GM18511 (cell line): ENCODE results near the gene HBEGF.
A peak's percentile ranks its signal among the peaks of the same experiment; 100 is the strongest.

Source experiments
- ATAC-seq: cut with Tn5 transposase; IDR thresholded peaks from one replicate; pipeline ENCODE4 v1.9.1; 2021; ENCODE audit warnings: mild to moderate bottlenecking, moderate library complexity; ENCODE audit not compliant: unreplicated experiment

The HBEGF gene

DNA sequence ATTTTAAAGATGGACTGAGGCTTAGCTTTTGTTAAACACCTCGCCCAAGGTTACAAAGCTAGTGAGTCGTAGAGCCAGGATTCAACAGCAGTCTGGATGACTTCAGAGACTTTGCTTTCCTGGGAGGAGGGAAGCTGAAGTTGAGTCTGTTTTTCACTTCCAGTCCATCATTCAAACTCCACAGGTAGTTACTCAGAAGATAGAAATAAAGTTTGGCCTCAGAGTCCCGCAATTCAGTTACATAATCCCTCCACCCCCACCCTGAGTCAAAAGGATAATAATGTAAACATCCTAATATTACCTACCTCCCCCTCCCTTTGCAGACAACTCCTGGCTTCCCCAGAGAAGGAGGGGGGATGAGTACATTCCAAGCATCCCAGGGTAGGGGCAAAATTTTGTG, 8.1 kb downstream of the HBEGF start:
- no peak for ATAC-seq

DNA sequence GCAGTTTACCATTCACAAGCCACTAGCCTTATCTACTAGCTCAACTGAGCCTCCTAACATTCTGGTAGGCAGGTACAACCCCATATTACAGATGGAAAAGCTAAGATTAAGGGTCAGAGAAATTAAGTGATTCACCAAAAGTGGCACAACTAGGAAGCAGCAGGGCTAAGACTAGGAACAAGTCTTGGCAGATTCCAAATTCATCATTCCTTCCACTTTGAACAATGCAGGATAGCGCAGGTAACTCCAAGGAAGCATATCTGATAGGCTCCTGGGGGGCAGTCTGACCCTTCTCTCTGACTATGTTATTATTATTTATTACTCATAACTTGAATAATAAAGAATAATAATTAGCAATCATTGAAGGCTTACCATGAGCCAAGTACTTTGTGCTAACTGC, 8.5 kb downstream of the HBEGF start:
- no peak for ATAC-seq

DNA sequence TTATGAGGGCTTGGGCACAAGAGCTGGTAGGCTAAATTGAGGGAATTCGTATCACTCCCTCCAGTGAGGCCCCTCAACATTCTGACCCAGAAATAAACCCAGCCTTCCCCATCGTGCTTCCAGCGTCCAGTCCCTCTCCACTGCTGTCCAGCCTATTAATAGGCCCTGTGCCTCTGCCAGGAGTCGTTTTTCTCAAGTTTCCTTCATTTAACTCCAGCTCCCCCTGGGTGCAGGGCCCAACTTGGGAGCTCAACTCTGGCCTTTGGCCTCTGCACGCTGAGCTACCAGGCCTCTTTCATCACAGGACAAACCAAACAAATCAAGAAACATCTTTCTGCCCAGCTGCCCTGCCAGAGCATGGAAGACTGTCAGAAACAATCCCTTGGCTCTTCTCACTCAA, 10.0 kb downstream of the HBEGF start:
- no peak for ATAC-seq

DNA sequence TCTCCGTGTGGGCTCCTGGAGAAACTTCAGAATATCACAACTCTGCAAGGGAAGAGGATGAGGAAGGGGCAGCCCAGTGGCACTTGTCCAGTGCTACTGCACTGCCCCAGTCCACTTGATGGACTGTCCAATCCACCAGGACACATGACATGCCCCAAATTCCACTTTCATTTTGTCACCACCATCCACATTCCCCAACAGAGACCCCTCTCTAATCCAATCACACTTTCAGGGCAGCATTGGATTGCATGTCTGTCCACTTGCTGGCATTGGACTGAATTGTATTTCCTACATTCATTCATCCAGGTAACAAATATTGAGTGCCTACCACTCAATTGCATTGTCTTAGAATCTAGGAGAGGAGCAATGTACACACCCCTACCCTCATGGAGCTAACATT, 14.8 kb downstream of the HBEGF start:
- ATAC-seq = no peak

DNA sequence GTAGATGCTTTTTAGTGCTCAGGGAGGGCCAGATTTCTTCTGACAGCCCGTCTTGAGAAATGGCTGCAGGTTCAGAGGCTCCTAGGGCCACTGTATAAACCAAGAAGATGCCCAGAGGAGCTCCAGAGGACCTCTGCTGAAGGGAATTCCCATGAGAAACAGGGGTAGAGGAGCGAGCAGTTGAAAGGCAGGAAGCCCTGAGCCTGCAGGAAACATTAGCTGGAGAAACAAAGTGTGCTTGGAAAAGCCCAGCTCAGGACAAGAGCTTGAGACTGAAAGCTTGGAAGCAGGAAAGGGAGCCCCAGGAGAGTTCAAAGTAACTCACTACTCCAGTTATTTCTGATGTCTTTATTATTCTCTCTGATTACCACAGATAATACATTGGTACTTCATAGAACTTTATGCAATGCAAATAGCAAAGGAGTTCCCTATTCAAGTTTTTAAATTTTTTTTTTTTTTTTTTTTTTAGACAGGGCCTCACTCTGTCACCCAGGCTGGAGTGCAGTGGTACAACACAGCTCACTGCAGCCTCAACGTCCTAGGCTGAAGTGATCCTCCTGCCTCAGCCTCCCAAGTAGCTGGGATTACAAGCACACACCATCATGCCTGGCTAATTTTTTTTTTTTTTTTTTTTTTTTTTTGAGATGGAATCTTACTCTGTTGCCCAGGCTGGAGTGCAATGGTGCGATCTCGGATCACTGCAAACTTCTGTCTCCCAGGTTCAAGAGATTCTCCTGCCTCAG, 16.5 kb downstream of the HBEGF start:
- no peak for ATAC-seq

DNA sequence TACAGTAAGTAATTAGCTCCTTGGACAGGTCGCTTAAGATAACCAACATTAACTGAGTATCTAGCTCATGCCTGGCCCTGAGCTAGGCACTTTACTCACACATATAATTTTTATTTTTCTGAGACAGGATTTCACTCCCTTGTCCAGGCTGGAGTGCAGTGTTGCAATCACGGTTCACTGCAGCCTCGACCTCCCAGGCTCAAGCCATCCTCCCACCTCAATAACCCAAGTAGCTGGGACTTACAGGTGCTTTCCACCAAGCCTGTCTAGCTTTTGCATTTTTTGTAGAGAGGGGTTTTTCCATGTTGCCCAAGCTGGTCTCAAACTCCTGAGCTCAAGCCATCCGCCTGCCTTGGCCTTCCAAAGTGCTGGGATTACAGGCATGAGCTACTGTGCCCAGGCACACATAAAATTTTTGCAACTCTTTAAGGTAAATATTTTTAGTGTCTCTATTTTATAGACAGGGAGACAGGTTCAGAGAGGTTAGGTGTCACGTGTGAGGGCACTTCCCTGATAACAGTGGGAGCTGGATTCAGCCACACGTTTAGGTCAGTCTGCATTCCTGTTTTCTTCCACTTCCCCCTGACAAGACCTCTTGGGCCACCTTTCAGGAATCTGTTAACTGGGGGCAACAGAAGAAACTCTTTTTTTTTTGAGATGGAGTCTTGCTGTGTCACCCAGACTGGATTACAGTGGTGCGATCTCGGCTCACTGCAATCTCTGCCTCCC, 18.2 kb downstream of the HBEGF start:
- no peak for ATAC-seq

DNA sequence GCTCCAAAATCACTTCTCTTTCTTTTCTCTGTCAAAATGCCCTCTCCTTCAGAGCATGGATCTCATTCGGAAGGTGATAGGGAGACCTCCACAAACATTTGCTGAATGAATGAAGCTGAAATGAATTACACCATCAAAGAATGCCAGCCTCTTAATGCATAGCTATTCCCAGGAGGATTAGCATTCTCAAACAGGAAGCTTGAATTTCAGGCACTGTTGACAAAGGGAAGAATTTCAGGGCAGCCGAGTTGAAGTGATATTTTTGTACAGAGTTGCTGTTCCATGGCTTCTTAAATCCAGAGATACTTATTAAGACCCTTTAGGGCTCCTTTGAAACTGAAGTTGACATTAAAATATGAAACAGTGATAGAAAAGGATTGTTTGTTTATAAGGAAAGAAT, 18.8 kb downstream of the HBEGF start:
- ATAC-seq = no peak

DNA sequence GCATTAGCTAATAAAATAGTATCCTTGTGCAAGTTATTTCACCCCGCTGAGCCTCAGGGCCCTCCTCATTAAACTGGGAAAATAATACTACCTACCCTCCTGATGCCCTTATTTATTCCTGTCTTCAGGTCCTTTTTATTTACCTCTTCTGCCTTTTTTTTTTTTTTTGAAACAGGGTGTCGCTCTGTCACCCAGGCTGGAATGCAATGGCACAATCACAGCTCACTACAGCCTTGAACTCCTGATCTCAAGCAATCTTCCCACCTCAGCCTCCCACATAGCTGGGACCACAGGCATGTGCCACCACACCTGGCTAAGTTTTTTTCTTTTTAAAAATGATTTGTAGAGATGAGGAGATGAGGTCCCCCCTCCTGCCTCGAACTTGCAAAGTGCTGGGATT, 20.9 kb downstream of the HBEGF start:
- no peak for ATAC-seq

DNA sequence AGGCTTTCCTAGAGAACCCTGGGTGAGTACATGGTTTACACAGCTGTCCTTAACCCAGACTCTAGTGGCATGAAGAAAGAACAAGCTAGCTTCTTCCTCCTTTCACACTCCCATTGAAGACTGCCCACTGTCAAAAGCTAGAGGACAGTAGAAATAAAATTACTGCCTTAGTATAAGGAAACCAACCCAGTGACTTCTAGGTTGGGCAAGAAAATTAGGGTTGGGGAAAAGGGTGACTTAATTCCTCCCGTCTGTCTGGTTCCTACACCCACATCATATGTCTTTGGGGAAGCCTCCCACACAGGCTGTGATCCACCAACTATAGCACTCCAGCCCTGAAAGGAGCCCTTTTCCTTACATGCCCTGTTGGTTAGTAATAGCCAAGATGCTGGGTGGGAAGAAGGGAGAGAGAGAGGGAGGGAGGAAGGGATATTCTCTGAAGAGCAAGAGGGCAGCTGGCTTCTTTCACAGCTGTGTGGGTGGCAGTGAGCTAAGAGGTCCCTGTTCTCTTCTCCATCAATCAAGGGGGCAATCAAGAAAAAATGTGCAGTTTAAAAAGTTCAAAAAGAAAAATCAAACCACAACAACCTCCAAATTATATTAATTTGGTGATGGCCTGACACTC, 21.7 kb downstream of the HBEGF start:
- ATAC-seq = no peak

DNA sequence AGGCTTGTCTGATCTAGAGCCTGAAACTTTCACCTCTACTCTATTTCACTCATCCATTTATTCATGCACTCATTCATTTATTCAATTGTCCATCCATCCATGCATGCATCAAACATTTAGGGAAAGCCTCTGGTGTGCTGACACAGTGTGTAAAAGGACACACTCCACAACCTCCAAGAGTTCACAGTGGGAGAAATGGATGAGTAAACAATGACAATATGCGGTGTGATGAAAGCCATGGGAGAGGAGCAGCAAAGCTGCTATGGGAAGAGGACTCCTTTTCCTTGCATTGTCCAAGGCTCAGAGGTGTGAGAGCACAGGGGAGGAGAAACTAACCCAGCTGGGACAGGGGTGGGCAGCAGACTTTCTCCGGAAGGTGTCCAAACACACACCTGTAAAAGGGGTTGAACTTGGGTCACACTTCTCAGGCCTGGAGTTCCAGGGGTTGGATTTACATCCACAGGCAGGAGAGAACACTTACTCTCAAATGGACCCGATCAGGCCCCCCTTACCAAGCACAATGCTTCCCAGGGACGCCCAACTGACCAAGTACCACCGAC, 22.3 kb downstream of the HBEGF start:
- no peak for ATAC-seq

DNA sequence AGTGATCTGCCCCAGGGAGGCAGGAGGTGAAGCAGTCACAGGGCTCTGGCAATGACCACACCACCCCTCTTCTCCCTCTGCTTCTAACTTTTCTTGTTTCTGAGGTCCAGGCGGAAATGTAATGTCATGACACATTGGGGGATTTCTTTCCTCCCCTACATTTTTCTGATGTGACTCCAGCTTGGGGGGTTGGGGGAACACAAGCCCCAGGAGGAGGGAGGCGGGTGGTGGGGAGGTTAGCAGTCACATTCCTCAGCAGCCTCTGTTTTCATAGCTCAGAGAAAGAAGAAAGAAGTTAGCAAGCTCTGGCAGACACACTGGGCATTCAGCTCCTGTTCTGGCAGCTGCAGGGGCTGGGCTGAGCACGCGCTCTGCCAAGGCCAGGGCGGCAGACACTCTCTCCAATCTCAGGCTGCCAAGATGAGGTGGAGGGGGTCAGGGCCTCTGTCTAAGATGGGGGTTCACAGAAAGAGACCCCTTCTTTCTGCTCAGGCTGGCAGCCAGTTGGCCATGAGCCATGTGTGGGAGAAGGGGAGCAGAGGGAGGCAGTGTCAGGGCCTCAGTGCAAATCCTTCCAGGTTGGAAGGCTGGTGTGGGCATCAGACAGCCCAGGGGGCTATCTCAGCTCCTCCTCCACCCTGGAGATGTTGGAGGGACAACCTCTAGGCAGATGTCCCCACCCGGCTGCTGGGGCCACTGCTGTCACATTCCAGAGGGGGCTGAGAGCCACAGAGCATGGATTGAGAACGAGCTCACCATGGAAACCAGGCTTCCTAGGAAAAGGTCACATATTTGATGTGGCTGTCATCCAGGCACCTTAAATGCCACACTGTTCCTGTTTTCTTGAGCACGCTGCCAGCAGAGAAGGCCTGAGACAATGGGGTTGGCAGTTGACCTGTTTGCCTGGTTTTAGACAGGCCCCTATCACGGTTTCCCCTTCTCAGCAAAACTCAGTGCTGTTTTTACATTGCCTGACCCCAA, 23.4 kb downstream of the HBEGF start:
- ATAC-seq = no peak

DNA sequence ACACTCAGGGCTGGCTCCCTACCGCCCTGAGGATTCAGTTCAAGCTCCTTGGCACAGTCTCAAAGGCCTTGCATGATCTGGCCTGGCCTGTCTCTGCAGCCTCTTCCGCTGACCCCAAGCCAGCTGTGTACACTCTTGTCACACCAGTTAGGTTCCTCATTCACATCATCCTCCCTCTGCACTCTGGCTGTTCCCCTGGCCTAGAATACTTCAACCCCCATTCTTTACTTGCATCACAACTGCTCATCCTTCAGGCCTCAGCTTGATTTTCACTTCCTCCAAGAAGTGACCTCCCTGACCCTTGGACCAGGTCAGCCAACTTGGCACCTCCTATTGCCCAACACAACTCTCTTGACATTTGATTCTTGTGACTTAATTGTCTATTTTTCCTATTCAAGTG, 24.6 kb downstream of the HBEGF start:
- ATAC-seq = peak; percentile 76

DNA sequence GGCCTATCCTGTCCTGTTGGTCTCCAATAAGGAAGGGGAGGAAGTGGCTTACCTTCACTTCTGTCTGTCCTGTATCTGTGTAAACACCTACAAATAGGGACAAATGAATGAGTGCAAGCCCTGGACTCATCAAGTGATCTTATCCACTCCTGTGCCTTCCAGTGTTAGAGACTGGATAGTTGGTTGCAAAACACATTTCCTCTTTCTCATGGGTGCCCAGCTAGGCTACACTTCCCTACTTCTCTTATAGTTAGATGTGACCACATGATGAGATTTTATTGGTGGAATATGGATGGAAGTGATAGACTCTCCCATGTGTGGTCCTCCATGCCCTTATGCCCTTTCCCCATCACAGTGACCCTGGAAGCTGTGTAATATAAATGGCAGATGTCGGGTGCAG, 26.6 kb downstream of the HBEGF start:
- no peak for ATAC-seq

DNA sequence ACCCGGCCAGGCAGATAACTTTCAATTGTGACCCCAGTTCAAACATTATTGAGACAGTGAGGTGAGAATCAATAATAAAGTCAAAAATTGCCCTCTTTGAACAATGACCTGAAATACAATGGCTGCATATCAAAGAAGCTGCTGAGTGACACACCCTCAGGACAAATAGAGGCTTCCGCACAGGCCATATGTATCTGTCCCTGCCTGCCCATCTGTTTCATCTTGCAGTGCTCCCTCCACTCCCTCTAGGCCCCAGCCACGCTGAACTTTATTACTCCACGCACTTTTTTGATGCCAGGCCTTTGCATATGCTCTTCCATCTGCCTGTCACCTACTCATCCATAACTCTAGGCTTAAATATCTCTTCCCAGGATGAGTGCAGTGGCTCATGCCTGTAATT, 27.6 kb downstream of the HBEGF start:
- no peak for ATAC-seq

DNA sequence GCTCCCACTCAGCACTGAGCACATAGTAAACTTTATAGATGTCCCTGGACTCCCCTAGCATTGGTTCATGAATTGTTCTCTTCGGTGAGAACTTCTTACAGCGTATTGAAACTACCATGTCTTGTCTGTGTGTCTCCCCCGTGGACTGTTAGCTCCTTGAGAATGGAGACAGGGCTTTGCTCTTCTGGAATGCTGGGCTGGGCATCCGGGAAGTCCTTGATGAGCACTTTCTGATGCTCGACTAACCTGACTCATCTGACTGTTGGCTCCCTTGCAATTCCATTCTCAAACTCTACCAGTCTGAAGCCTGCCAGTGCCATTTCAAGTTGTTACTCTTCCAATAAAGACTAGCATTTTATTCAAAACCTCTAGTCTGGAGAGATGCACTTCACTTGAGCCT, 28.5 kb downstream of the HBEGF start:
- ATAC-seq = no peak

DNA sequence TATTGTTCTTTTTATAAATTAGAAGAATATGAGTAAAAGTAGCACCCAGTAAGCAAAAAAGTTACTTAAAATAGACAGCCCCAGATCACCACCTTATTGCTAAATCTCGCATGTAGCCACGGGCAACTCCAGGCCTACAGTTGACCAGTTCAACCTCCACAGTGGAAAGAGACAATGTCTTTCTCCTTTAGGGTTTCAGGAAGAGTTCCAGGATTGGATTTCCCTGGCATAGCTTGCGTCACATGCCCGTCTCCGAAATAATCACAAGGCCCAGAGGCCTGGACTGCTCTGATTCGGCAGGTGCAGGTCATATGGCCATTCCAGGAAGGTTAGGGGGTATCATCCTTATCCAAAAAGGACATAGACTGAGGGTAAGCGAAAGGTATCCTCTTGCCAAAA, 33.6 kb downstream of the HBEGF start:
- ATAC-seq = no peak

DNA sequence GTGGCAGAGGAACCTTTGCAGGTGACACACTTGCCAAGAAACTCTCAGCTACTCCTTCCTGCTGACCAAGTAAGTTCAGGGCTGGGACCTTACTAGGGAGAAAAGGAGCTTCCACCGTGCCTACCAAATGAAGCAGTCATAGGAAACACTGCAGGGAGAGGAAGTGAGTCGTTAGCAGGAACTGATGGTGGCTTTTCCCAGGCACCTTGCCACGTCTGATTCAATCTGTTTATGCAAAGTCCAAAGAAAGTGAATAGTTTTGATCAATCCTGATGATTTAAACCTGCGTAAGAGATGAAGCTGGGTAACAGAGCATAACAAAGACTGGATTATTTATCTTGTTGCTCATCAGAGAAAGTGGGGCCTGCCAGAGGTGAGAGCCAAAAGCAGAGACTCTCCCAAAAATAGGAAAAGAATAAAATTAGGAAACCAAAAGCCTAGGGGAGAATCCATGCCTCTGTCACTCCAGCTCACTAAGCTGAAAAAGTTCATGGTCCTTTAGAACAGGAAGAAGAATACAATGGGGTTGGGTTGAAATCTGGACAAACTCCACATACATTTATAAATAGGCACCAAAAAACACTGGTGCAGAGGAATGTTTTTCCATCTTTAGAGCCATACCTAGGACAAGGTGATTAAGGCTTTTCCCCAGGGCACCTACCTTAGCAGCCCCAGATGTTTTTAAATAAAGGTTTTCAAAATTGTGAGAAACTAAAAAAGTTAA, 34.2 kb downstream of the HBEGF start:
- no peak for ATAC-seq

DNA sequence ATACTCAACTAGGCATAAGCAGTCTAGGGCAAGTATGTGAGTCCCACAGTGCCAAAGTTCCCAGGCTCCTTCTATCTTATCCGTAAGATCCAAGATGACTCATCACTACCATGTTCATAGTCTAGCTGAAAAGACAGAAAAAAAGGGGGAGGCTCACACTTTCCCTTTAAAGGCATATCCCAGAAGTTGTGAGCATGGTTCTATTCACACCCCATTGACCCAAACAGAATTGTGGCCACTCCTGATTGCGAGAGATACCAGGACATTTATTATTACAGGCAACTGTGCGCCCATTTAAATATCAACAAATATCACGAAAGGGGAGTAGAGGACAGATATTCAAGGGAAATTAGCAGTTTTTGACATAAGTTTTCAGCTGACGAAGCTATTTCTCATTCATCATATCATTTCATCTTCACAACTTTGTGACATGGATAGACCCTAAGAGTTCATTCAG, 35.4 kb downstream of the HBEGF start:
- no peak for ATAC-seq

DNA sequence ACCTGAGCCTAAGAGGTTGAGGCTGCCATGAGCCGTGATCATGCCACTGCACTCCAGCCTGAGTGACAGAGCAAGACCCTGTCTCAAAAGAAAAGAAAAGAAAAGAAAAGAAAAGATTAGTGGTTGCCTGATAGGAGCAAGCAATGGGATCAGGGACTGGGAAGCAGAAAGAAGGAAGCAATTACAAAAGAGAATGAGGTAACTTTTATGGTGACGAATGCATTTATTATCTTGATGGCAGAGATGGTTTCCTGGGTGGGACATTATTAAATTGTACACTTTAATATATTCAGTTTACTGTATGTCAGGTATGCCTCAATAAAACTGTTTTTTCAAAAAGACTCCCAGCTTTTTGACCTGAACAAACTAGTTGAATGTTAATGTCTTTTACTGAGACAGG, 36.0 kb downstream of the HBEGF start:
- ATAC-seq = no peak

DNA sequence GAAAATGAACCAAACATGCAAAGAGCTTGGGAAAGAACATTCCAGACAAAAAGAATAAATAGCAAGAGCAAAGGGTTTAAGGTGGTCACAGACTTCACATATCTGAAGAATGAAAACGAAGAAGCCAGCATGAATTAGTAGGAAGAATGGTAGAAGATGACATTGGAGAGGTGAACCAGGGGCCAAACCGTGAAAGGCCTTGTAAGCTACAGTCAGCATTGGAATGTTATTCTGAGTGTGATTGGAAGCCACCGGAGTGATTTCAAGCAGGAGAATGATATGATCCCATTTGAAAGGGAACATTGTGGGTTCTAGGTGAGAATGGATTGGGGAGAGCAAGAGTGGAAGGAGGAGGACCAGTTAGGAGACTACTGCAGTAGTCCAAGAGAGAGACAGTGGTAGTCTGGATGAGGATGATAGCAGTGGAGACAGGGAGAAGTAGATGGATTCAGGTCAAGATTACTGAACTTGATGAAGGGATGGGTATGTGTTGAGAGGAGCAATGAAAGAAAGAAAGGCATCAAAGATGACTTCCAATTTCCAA, 36.6 kb downstream of the HBEGF start:
- no peak for ATAC-seq
